Uterus (tissue), 2 donors: ENCODE measurements around the gene COL5A1.

ENCODE experiments used
- POLR2A ChIP-seq, 2 donors: fragments of 450-650 bp; IDR thresholded peaks; one replicate each; pipeline ENCODE4 v1.6.1; 2016; ENCODE audit warnings: antibody characterized with exemption in 2 of 2, mild to moderate bottlenecking in 1 of 2, moderate library complexity in 1 of 2
- TF ChIP-seq, protein P1 (sequence below), 4 experiments: fragments of 200-600 bp in 2 of 4; fragments of 450-650 bp in 2 of 4; sonication (generic) in 2 of 4; IDR thresholded peaks; one replicate each; pipeline ENCODE4 v1.5.1; 2016 to 2019; ENCODE audit warnings: antibody characterized with exemption in 4 of 4, mild to moderate bottlenecking in 2 of 4, moderate library complexity in 1 of 4

DNA sequence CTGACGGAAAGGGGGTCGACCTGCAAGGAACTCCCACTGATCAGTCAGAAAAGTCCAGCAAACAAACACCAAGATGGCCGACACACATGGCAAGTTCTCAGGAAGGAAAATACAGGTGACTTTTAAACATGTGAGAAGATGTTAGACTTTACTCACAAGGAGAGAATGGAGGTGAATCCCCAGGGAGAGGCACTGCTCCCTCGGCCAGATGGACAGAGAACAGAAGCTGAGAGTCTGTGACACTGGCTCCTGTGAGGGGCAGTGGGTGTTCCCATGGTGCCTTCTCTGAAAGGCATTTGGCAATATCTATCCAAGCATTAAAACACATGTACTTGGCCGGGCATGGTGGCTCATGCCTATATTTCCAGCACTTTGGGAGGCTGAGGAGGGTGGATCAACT, 22.8 kb downstream of the COL5A1 start:
- no peak for TF ChIP-seq POLR2A (IDR thresholded peaks at IDR 0.05)
- TF ChIP-seq, protein P1, sequence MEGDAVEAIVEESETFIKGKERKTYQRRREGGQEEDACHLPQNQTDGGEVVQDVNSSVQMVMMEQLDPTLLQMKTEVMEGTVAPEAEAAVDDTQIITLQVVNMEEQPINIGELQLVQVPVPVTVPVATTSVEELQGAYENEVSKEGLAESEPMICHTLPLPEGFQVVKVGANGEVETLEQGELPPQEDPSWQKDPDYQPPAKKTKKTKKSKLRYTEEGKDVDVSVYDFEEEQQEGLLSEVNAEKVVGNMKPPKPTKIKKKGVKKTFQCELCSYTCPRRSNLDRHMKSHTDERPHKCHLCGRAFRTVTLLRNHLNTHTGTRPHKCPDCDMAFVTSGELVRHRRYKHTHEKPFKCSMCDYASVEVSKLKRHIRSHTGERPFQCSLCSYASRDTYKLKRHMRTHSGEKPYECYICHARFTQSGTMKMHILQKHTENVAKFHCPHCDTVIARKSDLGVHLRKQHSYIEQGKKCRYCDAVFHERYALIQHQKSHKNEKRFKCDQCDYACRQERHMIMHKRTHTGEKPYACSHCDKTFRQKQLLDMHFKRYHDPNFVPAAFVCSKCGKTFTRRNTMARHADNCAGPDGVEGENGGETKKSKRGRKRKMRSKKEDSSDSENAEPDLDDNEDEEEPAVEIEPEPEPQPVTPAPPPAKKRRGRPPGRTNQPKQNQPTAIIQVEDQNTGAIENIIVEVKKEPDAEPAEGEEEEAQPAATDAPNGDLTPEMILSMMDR (IDR thresholded peaks at IDR 0.05): no peak
